SK-N-SH (cell line): Measurements from ENCODE around the gene CAPZA2. TPM values are rescaled to one million over a fixed set of nuclear protein-coding genes. Genes with fewer than 3 reads are reported as not detected.

Source experiments
- CTCF ChIA-PET: fragments of 300-600, 350-600 bp; formaldehyde crosslinking; extraction: SDS; loops from one replicate; lab custom pipeline; 2021; lab: Yijun Ruan, JAX
- POLR2A ChIA-PET: fragments of 350-600 bp; sonication (Branson Sonifier 250); formaldehyde crosslinking; extraction: SDS; loops from one replicate; lab custom pipeline; 2020; ENCODE audit warnings: antibody characterized with exemption, inconsistent platforms; lab: Yijun Ruan, JAX
- DNase-seq: peaks from one replicate; pipeline ENCODE4 v3.0.0; 2012
- H2AFZ ChIP-seq: fragments of 200-600 bp; sonication (generic); 2 replicates; pipeline ENCODE4 v1.8.1; 2016; ENCODE audit warnings: antibody characterized with exemption, mild to moderate bottlenecking, low read depth
- H3F3A ChIP-seq: fragments of 200-600 bp; sonication (generic); replicated peaks from 2 replicates; pipeline ENCODE3; 2016; ENCODE audit warnings: antibody characterized with exemption, mild to moderate bottlenecking; ENCODE audit not compliant: insufficient read depth
- H3K27ac ChIP-seq, 2 experiments: fragments of 200-500 bp in 1 of 2; fragments of 200-600 bp in 1 of 2; sonication (Bioruptor generic) in 1 of 2; sonication (generic), shearing (Covaris generic) in 1 of 2; 2 replicates each; pipeline versions ENCODE4 v1.5.1 to v1.6.1; 2014 to 2016; ENCODE audit warnings: low read depth in 2 of 2, inconsistent platforms in 1 of 2, low read length in 1 of 2, mild to moderate bottlenecking in 1 of 2, mixed read lengths in 1 of 2
- H3K27me3 ChIP-seq: fragments of 200-600 bp; sonication (generic), shearing (Covaris generic); 2 replicates; pipeline ENCODE4 v1.6.1; 2016; ENCODE audit warnings: mixed run types; ENCODE audit not compliant: insufficient read depth
- H3K36me3 ChIP-seq, 2 experiments: fragments of 200-500 bp in 1 of 2; fragments of 200-600 bp in 1 of 2; sonication (Bioruptor generic) in 1 of 2; sonication (generic) in 1 of 2; replicated peaks in 1 of 2; 2 replicates each; pipeline versions ENCODE3 to v1.5.1; 2014 to 2016; ENCODE audit warnings: low read length in 1 of 2, mild to moderate bottlenecking in 1 of 2; ENCODE audit not compliant: insufficient read depth in 2 of 2, control insufficient read depth in 1 of 2
- H3K4me1 ChIP-seq, 2 experiments: fragments of 200-500 bp in 1 of 2; fragments of 200-600 bp in 1 of 2; sonication (Bioruptor generic) in 1 of 2; sonication (generic), shearing (Covaris generic) in 1 of 2; 2 replicates each; pipeline versions ENCODE4 v1.5.1 to v1.6.1; 2014 to 2016; ENCODE audit warnings: low read depth in 1 of 2, low read length in 1 of 2, mixed run types in 1 of 2; ENCODE audit not compliant: insufficient read depth in 2 of 2, control insufficient read depth in 1 of 2
- H3K4me2 ChIP-seq: fragments of 200-600 bp; sonication (generic), shearing (Covaris generic); 2 replicates; pipeline ENCODE4 v1.6.1; 2017; ENCODE audit warnings: mixed run types
- H3K4me3 ChIP-seq, 2 experiments: fragments of 200-500 bp in 1 of 2; fragments of 200-600 bp in 1 of 2; sonication (Bioruptor generic) in 1 of 2; sonication (generic), shearing (Covaris generic) in 1 of 2; 2 replicates each; pipeline versions ENCODE4 v1.5.1 to v1.8.1; 2014 to 2016; ENCODE audit warnings: low read depth in 2 of 2, inconsistent platforms in 1 of 2, low read length in 1 of 2, mild to moderate bottlenecking in 1 of 2, mixed read lengths in 1 of 2, moderate library complexity in 1 of 2
- H3K79me2 ChIP-seq: fragments of 200-600 bp; sonication (generic); 2 replicates; pipeline ENCODE4 v1.8.1; 2017; ENCODE audit warnings: mild to moderate bottlenecking; ENCODE audit not compliant: insufficient read depth
- H3K9ac ChIP-seq: fragments of 200-600 bp; sonication (generic); 2 replicates; pipeline ENCODE4 v1.6.1; 2017; ENCODE audit warnings: mixed run types
- H3K9me2 ChIP-seq: fragments of 200-600 bp; sonication (generic); 2 replicates; pipeline ENCODE4 v1.6.1; 2017; ENCODE audit warnings: mixed run types
- H3K9me3 ChIP-seq: fragments of 200-600 bp; sonication (generic); 2 replicates; pipeline ENCODE4 v1.6.1; 2017; ENCODE audit warnings: mixed run types, mild to moderate bottlenecking, moderate library complexity
- H4K20me1 ChIP-seq: fragments of 200-600 bp; sonication (generic); 2 replicates; pipeline ENCODE4 v1.6.1; 2017; ENCODE audit warnings: mild to moderate bottlenecking, mixed run types; ENCODE audit not compliant: insufficient read depth
- CHD2 ChIP-seq: fragments of 150-350 bp; IDR thresholded peaks from 2 replicates; pipeline ENCODE4 v1.6.1; 2018; ENCODE audit warnings: low read length; ENCODE audit not compliant: partially characterized antibody
- ELF1 ChIP-seq: IDR thresholded peaks from 2 replicates; pipeline ENCODE4 v1.4.0; 2012
- EZH2phosphoT487 ChIP-seq: fragments of 200-600 bp; sonication (generic); IDR thresholded peaks from 2 replicates; pipeline ENCODE4 v1.6.1; 2017; ENCODE audit warnings: low read depth, mixed run types, mild to moderate bottlenecking, antibody characterized with exemption, moderate library complexity, borderline replicate concordance
- FOXJ3 ChIP-seq: sonication (generic); formaldehyde crosslinking; IDR thresholded peaks from 2 replicates; pipeline ENCODE4 v1.5.1; 2020; ENCODE audit warnings: mild to moderate bottlenecking, missing genetic modification reagents
- GATA2 ChIP-seq: sonication (generic); formaldehyde crosslinking; IDR thresholded peaks from 2 replicates; pipeline ENCODE4 v1.5.0; 2020; ENCODE audit warnings: mild to moderate bottlenecking, missing genetic modification reagents
- IRF3 ChIP-seq: fragments of 150-350 bp; IDR thresholded peaks from 2 replicates; pipeline ENCODE4 v1.6.1; 2016; ENCODE audit warnings: mild to moderate bottlenecking, low read depth, low read length
- JUND ChIP-seq: IDR thresholded peaks from 2 replicates; pipeline ENCODE4 v1.4.0; 2012
- MAX ChIP-seq: IDR thresholded peaks from 2 replicates; pipeline ENCODE4 v1.4.0; 2012; ENCODE audit warnings: low read depth
- MEF2A ChIP-seq: IDR thresholded peaks from 2 replicates; pipeline ENCODE4 v1.4.0; 2012; ENCODE audit warnings: low read depth, borderline replicate concordance
- RAD21 ChIP-seq: IDR thresholded peaks from 2 replicates; pipeline ENCODE4 v1.6.1; 2012; ENCODE audit warnings: mild to moderate bottlenecking, low read length
- REST ChIP-seq: IDR thresholded peaks from 2 replicates; pipeline ENCODE4 v1.6.1; 2012; ENCODE audit warnings: mild to moderate bottlenecking, low read depth, low read length, moderate library complexity
- RXRA ChIP-seq: IDR thresholded peaks from 2 replicates; pipeline ENCODE4 v1.4.0; 2012; ENCODE audit warnings: low read depth, mild to moderate bottlenecking, borderline replicate concordance
- SIN3A ChIP-seq: IDR thresholded peaks from 2 replicates; pipeline ENCODE4 v1.6.1; 2012; ENCODE audit warnings: low read depth, mild to moderate bottlenecking, low read length, moderate library complexity, borderline replicate concordance
- SMC3 ChIP-seq: IDR thresholded peaks from 2 replicates; pipeline ENCODE4 v1.6.1; 2012; ENCODE audit warnings: low read depth, low read length, improper control_type of control experiment
- TCF12 ChIP-seq: IDR thresholded peaks from 2 replicates; pipeline ENCODE4 v1.4.0; 2012
- USF1 ChIP-seq: IDR thresholded peaks from 2 replicates; pipeline ENCODE4 v1.4.0; 2012; ENCODE audit warnings: low read depth, borderline replicate concordance
- USF2 ChIP-seq: fragments of 150-350 bp; IDR thresholded peaks from 2 replicates; pipeline ENCODE4 v1.6.1; 2017; ENCODE audit warnings: antibody characterized with exemption, low read length, low read depth, borderline replicate concordance
- YY1 ChIP-seq: IDR thresholded peaks from 2 replicates; pipeline ENCODE4 v1.4.0; 2012; ENCODE audit warnings: low read depth, mild to moderate bottlenecking
- WGBS: methylation state at CpG from one replicate; pipeline ENCODE4 v1.1.6; 2017; ENCODE audit warnings: low lambda C conversion rate; 5-methylcytosine and 5-hydroxymethylcytosine counted together
- polyA plus RNA-seq, 3 experiments: library from polyadenylated mRNA; depleted of rRNA; stranded (reverse); fragments of >200 nt; gene quantifications; 2 replicates each; pipeline ENCODE4 v1.2.3, GENCODE V29; 2012

Gene CAPZA2
- polyA plus RNA-seq, 1 of the 3 experiments (the other 2 are of a cell fraction) = 44.6 TPM

GRCh38 chr7:116843378-116843777 lies 19.0 kb upstream of the CAPZA2 start:
- Histone ChIP-seq H3K27ac (no peak overlapping the region), H3K4me2 (peak overlapping the region; percentile 65), H3K9me3 (no peaks in the 10 kb centered on the region), H3F3A (peaks cover 9% of the 10 kb centered on the region), H3K36me3 (no peaks in the 10 kb centered on the region), H2AFZ (peak overlapping the region; percentile 86), H3K4me3 (no peak overlapping the region), H4K20me1 (no peaks in the 10 kb centered on the region), H3K79me2 (no peaks in the 10 kb centered on the region), H3K27me3 (peaks cover 14% of the 10 kb centered on the region; the same call in 1 of the 2 replicates), H3K9ac (no peak overlapping the region), H3K9me2 (no peaks in the 10 kb centered on the region), H3K4me1 (no peaks in the 10 kb centered on the region)
- TF ChIP-seq JUND (no peak), FOXJ3 (no peak), MEF2A (no peak), GATA2 (CRISPR knock-in tag) (no peak)
- no peak for DNase-seq
- ChIA-PET POLR2A (no interaction called here), CTCF (interaction anchor here (0.6 kb wide), 1 partner anchor 14 kb away, joined by 3 read pairs; no protein-coding TSS in a partner anchor)
- whole genome bisulfite sequencing = 54% methylated on average over 4 of the region's 4 CpGs

GRCh38 chr7:116851175-116851574 lies 11.2 kb upstream of the CAPZA2 start:
- no peak overlapping the region for H3K27ac ChIP-seq
- POLR2A ChIA-PET = no interaction called here
- TF ChIP-seq FOXJ3 (no peak), TCF12 (no peak), RAD21 (no peak), USF1 (no peak), RXRA (no peak), MAX (no peak), USF2 (no peak), SMC3 (no peak), EZH2phosphoT487 (no peak), IRF3 (no peak), ELF1 (no peak), YY1 (no peak), GATA2 (CRISPR knock-in tag) (no peak), JUND (no peak), SIN3A (no peak), CHD2 (no peak), REST (no peak)
- TF ChIP-seq, all 33 proteins: peak for 0

More at GRCh38 chr7:116851175-116851574, 11.2 kb upstream of the CAPZA2 start:
- H3K27me3 ChIP-seq = peaks cover 40% of the 10 kb centered on the region; the same call in 1 of the 2 replicates
- no peak overlapping the region for H3K9ac ChIP-seq
- no peaks in the 10 kb centered on the region for H3K9me3 ChIP-seq
- no peaks in the 10 kb centered on the region for H3K9me2 ChIP-seq
- no peaks in the 10 kb centered on the region for H4K20me1 ChIP-seq
- H3K79me2 ChIP-seq = no peaks in the 10 kb centered on the region
- CTCF ChIA-PET = no interaction called here
- WGBS = 47% methylated on average over 5 of the region's 5 CpGs
- no peaks in the 10 kb centered on the region for H3K4me1 ChIP-seq
- no peaks in the 10 kb centered on the region for H3F3A ChIP-seq
- no peak for DNase-seq
- no peak overlapping the region for H3K4me2 ChIP-seq
- no peaks in the 10 kb centered on the region for H3K36me3 ChIP-seq
- no peak overlapping the region for H3K4me3 ChIP-seq
- H2AFZ ChIP-seq = no peak overlapping the region
